COLO668 (cell line): ENCODE measurements around the gene TIMM10B.
"Not testable (repeated sequence)": the region's sequence is repeated elsewhere in the genome, so short reads cannot be mapped to it uniquely, and the experiment has no call there.

Experiments used
- DNase-seq: peaks from one replicate; lab custom pipeline; 2025; ENCODE audit not compliant: unreplicated experiment; lab: John Stamatoyannopoulos, UW

TIMM10B gene

DNA sequence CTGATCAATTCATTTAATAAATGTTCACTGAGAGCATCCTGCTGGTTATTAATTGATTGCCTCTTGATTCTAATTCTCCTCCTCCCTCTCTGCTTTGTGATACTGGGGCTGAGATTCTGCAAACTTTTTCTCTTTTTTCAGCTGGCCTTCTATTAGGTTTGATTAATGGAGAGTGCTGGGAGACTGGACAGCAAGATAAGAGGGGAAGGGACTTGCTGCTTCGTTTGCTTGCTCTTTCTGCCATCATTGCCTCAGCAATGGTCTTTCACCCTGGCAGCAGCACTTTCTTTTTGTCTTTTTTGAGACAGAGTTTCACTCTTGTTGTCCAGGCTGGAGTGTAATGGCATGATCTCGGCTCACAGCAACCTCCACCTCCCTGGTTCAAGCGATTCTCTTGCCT, 22.9 kb downstream of the TIMM10B start:
- DNase-seq = no peak

DNA sequence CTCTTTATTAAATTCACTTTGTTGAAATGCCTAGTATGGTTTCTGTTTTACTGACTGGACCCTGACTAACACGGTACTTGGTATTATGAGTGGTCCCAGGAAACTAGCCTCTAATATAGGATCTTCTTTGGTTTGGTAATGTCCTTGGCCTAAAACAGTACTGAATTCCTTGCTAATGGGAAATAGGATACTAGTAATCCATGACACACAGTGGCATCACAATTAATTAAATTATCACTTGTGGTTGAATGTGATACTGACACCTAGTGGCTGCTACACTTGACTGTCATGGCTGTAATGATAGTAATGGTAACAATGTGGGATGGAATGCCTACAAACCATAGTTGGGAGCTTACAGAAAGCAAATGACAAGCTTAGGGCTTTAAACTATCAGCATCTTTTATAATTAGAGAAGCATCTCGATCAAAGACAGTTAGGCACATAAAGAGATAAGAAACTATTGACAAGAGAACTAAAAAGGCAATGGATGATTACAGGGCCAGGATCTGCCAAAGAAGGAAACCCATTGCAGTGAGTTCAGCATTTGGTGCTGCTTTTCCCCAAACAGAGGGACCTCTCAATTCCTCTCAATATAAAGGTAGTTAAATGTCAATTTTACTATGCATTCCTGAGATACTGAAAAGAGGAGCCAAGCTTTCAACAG, 24.4 kb downstream of the TIMM10B start:
- peak; percentile 9 for DNase-seq

DNA sequence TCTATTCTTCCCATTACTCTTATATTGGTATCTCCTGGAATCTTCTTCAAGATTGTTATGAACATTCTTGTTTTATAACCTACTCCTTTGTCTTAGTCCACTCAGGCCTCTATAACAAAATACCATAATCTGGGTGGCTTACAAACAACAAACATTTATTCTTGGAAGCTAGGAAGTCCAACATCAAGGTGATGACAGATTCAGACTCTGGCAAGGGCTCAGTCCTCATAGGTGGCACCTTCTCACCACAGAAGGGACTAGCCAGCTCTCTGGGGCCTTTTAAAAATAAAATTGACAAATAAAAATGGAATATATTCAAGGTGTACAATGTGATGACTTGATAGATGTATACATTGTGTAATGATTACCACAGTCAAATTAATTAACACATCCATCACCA, 35.6 kb downstream of the TIMM10B start:
- DNase-seq = no peak

DNA sequence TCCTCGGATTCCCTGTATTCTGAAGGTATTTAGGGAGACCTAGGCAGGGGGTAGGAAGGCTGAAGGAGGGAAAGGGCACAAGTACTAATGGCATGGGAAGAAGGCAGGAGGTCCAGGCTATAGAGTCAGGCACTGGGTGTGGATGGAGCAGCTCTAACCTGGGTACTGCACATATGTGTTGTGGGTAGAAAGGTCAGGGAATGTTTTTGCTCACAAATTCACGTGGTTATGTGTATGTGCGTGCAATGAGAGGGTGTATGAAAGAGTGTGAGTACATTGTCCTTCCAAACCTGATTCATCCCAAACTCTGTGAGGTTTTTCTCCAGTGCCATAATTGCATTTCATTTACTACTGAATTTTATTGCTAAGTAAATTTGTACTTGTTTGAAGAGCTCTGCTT, 39.0 kb downstream of the TIMM10B start:
- DNase-seq = no peak

DNA sequence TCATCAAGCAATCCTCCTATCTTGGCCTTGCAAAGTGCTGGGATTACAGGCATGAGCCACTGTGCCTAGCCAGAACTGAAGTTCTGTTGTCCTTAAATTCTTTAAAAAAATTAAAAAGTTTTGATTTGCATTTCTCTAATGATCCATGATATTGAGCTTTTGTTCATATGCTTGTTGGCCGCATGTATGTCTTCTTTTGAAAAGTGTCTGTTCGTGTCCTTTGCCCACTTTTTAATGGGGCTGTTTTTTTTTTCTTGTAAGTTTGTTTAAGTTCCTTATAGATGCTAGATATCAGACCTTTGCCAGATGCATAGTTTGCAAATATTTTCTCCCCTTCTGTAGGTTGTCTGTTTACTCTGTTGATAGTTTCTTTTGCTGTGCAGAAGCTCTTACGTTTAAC, 40.6 kb downstream of the TIMM10B start:
- not testable (repeated sequence) for DNase-seq

DNA sequence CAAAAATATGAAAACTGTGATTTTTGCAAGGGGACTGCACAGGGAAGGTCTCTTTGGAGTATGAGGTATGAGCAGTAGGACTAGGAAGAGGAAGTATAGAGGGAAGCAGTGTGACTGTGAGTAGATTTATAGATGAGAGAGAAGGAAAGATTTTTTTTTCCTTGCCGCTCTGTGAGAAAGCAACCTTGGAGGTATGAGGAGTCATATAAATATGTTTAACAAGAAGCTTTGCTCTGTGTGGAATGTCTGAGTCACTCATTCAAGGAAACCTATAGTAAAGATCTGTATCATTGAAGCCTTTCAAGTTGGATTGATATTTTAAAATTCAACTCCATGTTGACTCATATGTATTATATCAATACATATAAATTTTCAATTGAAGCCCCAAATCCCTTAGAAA, 42.0 kb downstream of the TIMM10B start:
- DNase-seq = no peak

DNA sequence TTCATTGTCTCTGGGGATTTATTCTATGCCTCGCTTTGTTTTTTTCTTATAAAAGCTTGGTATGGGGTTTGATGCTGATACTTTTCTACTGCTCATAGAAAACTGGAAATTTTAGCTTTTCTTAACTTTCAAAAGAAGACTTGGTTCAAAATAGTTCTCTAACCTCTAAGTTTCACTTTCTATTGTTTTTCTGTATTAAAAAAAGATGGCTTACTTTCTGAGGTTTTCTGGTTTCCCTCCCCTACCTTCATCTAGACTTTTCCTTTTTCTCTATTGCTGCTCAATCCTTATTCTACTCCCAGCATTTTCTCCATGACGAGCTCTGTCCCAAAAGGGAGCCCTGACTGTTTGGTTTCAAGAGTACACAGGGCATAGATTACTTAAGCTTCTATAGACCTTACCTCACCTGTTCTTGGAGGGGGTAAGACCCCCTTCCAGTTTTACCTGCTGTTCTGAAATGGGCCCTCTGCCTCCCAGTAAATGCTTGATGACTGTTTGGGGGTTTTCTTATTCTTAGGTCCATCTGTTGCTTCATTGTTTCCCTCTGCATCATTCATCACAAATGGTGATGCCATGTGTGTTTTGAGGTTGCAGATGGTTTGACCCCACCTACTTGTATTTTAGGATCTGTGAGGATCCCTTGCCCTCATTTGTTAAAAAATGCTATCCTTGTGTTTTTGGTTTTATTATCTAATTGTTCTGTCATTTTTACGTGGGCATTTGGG, 45.3 kb downstream of the TIMM10B start:
- DNase-seq = no peak

DNA sequence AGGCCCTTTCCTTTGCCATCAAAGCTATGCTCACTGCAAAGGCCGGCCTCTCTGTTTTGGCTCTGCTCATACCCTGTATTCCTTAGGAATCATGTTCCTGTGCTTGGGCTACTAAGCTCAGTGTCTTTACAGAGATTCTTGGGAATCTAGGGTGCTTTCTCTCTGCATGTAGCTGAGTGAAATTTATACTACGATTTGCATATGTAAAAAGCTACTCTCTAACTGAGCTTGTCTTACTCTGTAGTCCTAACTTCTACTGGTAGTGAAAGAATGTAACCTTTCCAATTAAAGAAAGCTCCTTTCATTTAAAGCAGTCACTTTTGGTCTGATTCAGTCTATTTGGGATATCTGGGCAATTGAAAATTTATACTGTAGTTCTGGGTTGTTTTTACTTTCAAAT, 48.0 kb downstream of the TIMM10B start:
- DNase-seq = no peak

DNA sequence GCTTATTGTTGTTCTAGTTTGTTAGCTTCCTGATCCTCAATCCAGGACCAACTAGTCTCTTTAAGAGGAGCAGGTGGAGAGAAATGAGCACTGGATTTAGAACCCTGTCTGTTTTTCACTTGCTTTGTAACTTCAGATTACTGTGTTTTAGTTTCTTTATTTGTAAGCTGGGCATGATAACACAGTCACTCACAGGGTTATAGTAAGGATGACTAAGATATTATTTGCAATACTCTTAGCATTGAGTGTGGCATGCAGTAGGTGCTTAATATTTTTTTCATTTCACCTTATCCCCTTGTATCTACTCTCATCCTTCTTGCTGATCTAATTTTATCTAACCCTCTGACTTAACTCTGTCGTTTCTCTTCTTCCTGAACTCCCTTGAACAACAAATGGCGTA, 49.5 kb downstream of the TIMM10B start:
- no peak for DNase-seq

DNA sequence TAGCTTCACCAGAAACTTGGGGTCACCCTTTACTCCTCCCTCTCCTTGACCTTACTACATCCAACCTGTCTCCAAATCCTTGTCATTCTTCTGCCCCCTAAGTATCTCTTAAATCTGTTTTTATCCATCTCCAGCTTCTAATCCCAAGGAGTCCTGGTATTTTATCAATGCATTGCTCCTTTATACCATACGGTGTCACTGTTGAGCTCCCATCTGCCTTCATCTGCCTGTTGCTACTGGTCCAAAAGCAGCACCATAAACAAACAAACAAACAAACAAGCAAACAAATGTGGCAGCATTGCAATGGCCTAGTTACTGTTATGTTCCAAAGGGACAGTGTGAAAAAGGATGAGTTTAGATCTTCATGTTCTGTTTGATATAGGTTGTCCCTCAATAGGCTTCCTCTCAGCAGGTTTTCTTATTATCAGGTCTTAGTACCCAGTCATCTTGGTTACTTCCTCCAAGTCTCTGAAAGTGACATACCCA, 50.0 kb downstream of the TIMM10B start:
- DNase-seq = peak; percentile 22
